Astrocyte of the cerebellum (primary cell): ENCODE results near the gene HSPB7.

Experiments
- DNase-seq: peaks from one replicate; pipeline ENCODE4 v3.0.0-alpha.2; 2011; ENCODE audit warnings: low read depth
- H3K4me3 ChIP-seq: 2 replicates; pipeline ENCODE4 v1.5.1; 2011; ENCODE audit warnings: mild to moderate bottlenecking, low read depth, low read length, moderate library complexity
- CTCF ChIP-seq: IDR thresholded peaks from 2 replicates; pipeline ENCODE4 v1.5.1; 2012; ENCODE audit warnings: low read length, low read depth, moderate library complexity, mild to moderate bottlenecking; ENCODE audit errors: missing control alignments
- in situ Hi-C: cut with HindIII; loops from 2 replicates; pipeline ENCODE4 v1.10.0; 2017; ENCODE audit warnings: low sequenced_read_pairs

The HSPB7 gene

GRCh38 chr1:15998929-15999328 is 18.9 kb downstream of the HSPB7 start:
- DNase-seq: no peak
- no peak for TF ChIP-seq CTCF
- H3K4me3 ChIP-seq: no peak overlapping the region
- in situ Hi-C loops: no loop called here

- in situ Hi-C loops: no loop called here
- no peak overlapping the region for H3K4me3 ChIP-seq
- no peak for TF ChIP-seq CTCF
- DNase-seq: no peak
These were observed 20.1 kb downstream of the HSPB7 start for GRCh38 chr1:15997637-15998280.

- DNase-seq: no peak
- in situ Hi-C loops: no loop called here
- no peak for TF ChIP-seq CTCF
- H3K4me3 ChIP-seq: no peak overlapping the region
These were observed 20.7 kb downstream of the HSPB7 start for GRCh38 chr1:15997076-15997585.

GRCh38 chr1:15994590-15995351 is 23.1 kb downstream of the HSPB7 start:
- in situ Hi-C loops: no loop called here
- no peak for DNase-seq

GRCh38 chr1:15994081-15994480 is 23.8 kb downstream of the HSPB7 start:
- in situ Hi-C loops: no loop called here
- no peak for TF ChIP-seq CTCF
- DNase-seq: no peak
- H3K4me3 ChIP-seq: no peak overlapping the region

More at GRCh38 chr1:15994590-15995351, 23.1 kb downstream of the HSPB7 start:
- H3K4me3 ChIP-seq: no peak overlapping the region
- TF ChIP-seq CTCF: peak; percentile 83

GRCh38 chr1:15993666-15994065 is 24.2 kb downstream of the HSPB7 start:
- H3K4me3 ChIP-seq: no peak overlapping the region
- DNase-seq: no peak
- no peak for TF ChIP-seq CTCF
- in situ Hi-C loops: no loop called here
